HepG2 (cell line): ENCODE results near the gene SLC4A2. TPM values are rescaled to one million over a fixed set of nuclear protein-coding genes. Genes with fewer than 3 reads are reported as not detected.

Source experiments
- ARNTL ChIP-seq: sonication (generic); formaldehyde crosslinking; IDR thresholded peaks from 2 replicates; pipeline ENCODE4 v1.4.0; 2020; ENCODE audit warnings: mild to moderate bottlenecking, missing genetic modification reagents
- ATRX ChIP-seq: sonication (generic); formaldehyde crosslinking; IDR thresholded peaks from 2 replicates; pipeline ENCODE4 v1.4.0; 2020; ENCODE audit warnings: missing genetic modification reagents, borderline replicate concordance
- GFI1 ChIP-seq: sonication (generic); formaldehyde crosslinking; IDR thresholded peaks from 2 replicates; pipeline ENCODE4 v1.5.0; 2020; ENCODE audit warnings: missing genetic modification reagents, mild to moderate bottlenecking, borderline replicate concordance
- MAF1 ChIP-seq: sonication (generic); formaldehyde crosslinking; IDR thresholded peaks from 2 replicates; pipeline ENCODE4 v1.5.0; 2020; ENCODE audit warnings: missing genetic modification reagents, borderline replicate concordance
- MED8 ChIP-seq: sonication (generic); formaldehyde crosslinking; IDR thresholded peaks from 2 replicates; pipeline ENCODE4 v1.8.1; 2023; ENCODE audit warnings: mild to moderate bottlenecking, missing genetic modification reagents; ENCODE audit not compliant: insufficient replicate concordance
- MEIS2 ChIP-seq: sonication (generic); formaldehyde crosslinking; IDR thresholded peaks from 2 replicates; pipeline ENCODE4 v1.9.0; 2021; ENCODE audit warnings: mild to moderate bottlenecking, missing genetic modification reagents
- NFATC3 ChIP-seq: sonication (generic); formaldehyde crosslinking; IDR thresholded peaks from 2 replicates; pipeline ENCODE4 v1.5.1; 2020; ENCODE audit warnings: mild to moderate bottlenecking, missing genetic modification reagents
- NKX3-1 ChIP-seq: sonication (generic); formaldehyde crosslinking; IDR thresholded peaks from 2 replicates; pipeline ENCODE4 v1.5.0; 2020; ENCODE audit warnings: missing genetic modification reagents
- PATZ1 ChIP-seq: sonication (generic); formaldehyde crosslinking; IDR thresholded peaks from 2 replicates; pipeline ENCODE4 v1.4.0; 2020; ENCODE audit warnings: missing genetic modification reagents
- PITX1 ChIP-seq: sonication (generic); formaldehyde crosslinking; IDR thresholded peaks from 2 replicates; pipeline ENCODE4 v1.5.1; 2020; ENCODE audit warnings: mild to moderate bottlenecking, missing genetic modification reagents
- RERE ChIP-seq: IDR thresholded peaks from 2 replicates; pipeline ENCODE4 v1.6.1; 2016; ENCODE audit warnings: low read depth, missing genetic modification reagents, missing compliant biosample characterization
- RNF2 ChIP-seq: fragments of 450-650 bp; conservative IDR thresholded peaks from 2 replicates; pipeline ENCODE4 v1.6.1; 2016; ENCODE audit warnings: low read depth
- SRSF4 ChIP-seq: fragments of 200-400 bp; formaldehyde crosslinking; IDR thresholded peaks from one replicate; pipeline ENCODE4 v1.6.1; 2018; ENCODE audit warnings: mild to moderate bottlenecking, low read depth, low read length, moderate library complexity; ENCODE audit not compliant: poor library complexity, severe bottlenecking
- THYN1 ChIP-seq: sonication (generic); formaldehyde crosslinking; IDR thresholded peaks from 2 replicates; pipeline ENCODE4 v1.8.1; 2023; ENCODE audit warnings: low read depth, mild to moderate bottlenecking, moderate library complexity, missing genetic modification reagents, borderline replicate concordance
- UBTF ChIP-seq: sonication (generic); formaldehyde crosslinking; IDR thresholded peaks from 2 replicates; pipeline ENCODE4 v1.4.0; 2020; ENCODE audit warnings: mild to moderate bottlenecking, missing genetic modification reagents
- ZNF251 ChIP-seq: sonication (generic); formaldehyde crosslinking; IDR thresholded peaks from 2 replicates; pipeline ENCODE4 v1.9.0; 2021; ENCODE audit warnings: mild to moderate bottlenecking, missing genetic modification reagents
- ZNF615 ChIP-seq: sonication (generic); formaldehyde crosslinking; IDR thresholded peaks from 2 replicates; pipeline ENCODE4 v1.5.0; 2020; ENCODE audit warnings: mild to moderate bottlenecking, missing genetic modification reagents, borderline replicate concordance
- ZNF629 ChIP-seq: sonication (generic); formaldehyde crosslinking; conservative IDR thresholded peaks from 2 replicates; pipeline ENCODE4 v1.5.0; 2020; ENCODE audit warnings: missing genetic modification reagents
- ZNF740 ChIP-seq: sonication (generic); formaldehyde crosslinking; IDR thresholded peaks from 2 replicates; pipeline ENCODE4 v1.4.0; 2020; ENCODE audit warnings: missing genetic modification reagents
- polyA plus RNA-seq, 8 experiments: library from polyadenylated mRNA; depleted of rRNA in 3 of 8; stranded (reverse) in 7 of 8; unstranded in 1 of 8; fragments of >200 nt; fragmentation: Illumina TruSeq in 4 of 8; extraction: Trizol in 4 of 8; gene quantifications; 2 replicates each; pipeline versions ENCODE4 v1.2.1 to v1.2.3, GENCODE V29; 2011 to 2016; ENCODE audit warnings: low read depth in 4 of 8, missing spikeins in 1 of 8, mixed read lengths in 1 of 8; ENCODE audit not compliant: insufficient read depth in 1 of 8
- total RNA-seq, 5 experiments: library from RNA; depleted of rRNA; stranded (reverse); fragments of >200 nt; fragmentation: Illumina TruSeq; extraction: Trizol; gene quantifications; 2 replicates each; pipeline ENCODE4 v1.2.3, GENCODE V29; 2016; ENCODE audit warnings: low read depth in 1 of 5

Gene SLC4A2
- total and polyA plus RNA-seq, 2 of the 13 experiments (the other 11 are each of a cell fraction or from before 2014, with no cell fraction given) = 51.9 to 73.4 TPM

GRCh38 chr7:151060416-151061212 lies 1.2 kb downstream of the SLC4A2 start (continued):
- peak; percentile 33 for TF ChIP-seq UBTF
- TF ChIP-seq ARNTL (CRISPR knock-in tag) = 0 out of 2 replicates have a peak, but pooled peaks have one; percentile 30
- no peak for TF ChIP-seq MEIS2 (CRISPR knock-in tag)
- TF ChIP-seq RNF2 = no peak
- TF ChIP-seq RERE (CRISPR knock-in tag) = no peak
- TF ChIP-seq MAF1 (CRISPR knock-in tag) = 0 out of 2 replicates have a peak, but pooled peaks have one; percentile 20
- TF ChIP-seq ATRX (CRISPR knock-in tag) = no peak
- TF ChIP-seq MED8 (CRISPR knock-in tag) = peak; percentile 17
- no peak for TF ChIP-seq NKX3-1
- TF ChIP-seq ZNF740 (CRISPR knock-in tag) = peak; percentile 51; the same call in 1 of the 2 replicates
- no peak for TF ChIP-seq ZNF251 (CRISPR knock-in tag)
- no peak for TF ChIP-seq GFI1
- no peak for TF ChIP-seq NFATC3 (CRISPR knock-in tag)
- peak; percentile 47; the same call in 1 of the 2 replicates for TF ChIP-seq PATZ1 (CRISPR knock-in tag)
- TF ChIP-seq THYN1 = no peak
- TF ChIP-seq ZNF615 = no peak
- no peak for TF ChIP-seq ZNF629 (CRISPR knock-in tag)
- 0 out of 2 replicates have a peak, but pooled peaks have one; percentile 22 for TF ChIP-seq PITX1 (CRISPR knock-in tag)
- TF ChIP-seq SRSF4 = no peak
